ENCODE results near the gene STXBP5.

The STXBP5 gene

GRCh38 chr6:147438758-147439528 is 234.7 kb downstream of the STXBP5 start:
- DNase-seq (ENCODE audit: low spot score), result no peak
